ENCODE measurements around the gene SIRPB2. TPM values are rescaled to one million over a fixed set of nuclear protein-coding genes. Genes with fewer than 3 reads are reported as not detected.
A peak's percentile ranks its signal among the peaks of the same experiment; 100 is the strongest.

The SIRPB2 gene
- total and polyA plus RNA-seq, 5 donors from 2014 or later, result 0.10 TPM; not detected in 4

- Mint-ChIP-seq H3K27me3 (peaks cover 20% of the 10 kb centered on the region), H3K4me1 (peaks cover 0 to 9% (median 0%) of the 10 kb centered on the region in 4 donors), H3K4me3 (no peak overlapping the region), H3K27ac (no peak overlapping the region), H3K9me3 (peaks cover 0 to 4% (median 0%) of the 10 kb centered on the region in 7 donors), H3K36me3 (no peaks in the 10 kb centered on the region)
- Histone ChIP-seq H3K4me3 (ENCODE audit: low read depth, low read length) (no peak overlapping the region), H3K4me1 (ENCODE audit: control insufficient read depth, insufficient read depth, low read length, poor library complexity, severe bottlenecking) (no peaks in the 10 kb centered on the region), H3K36me3 (ENCODE audit: control insufficient read depth, insufficient read depth, low read length) (no peaks in the 10 kb centered on the region), H3K9me3 (ENCODE audit: control insufficient read depth in 2 of 2, low read length in 2 of 2) (no peaks in the 10 kb centered on the region), H3K27me3 (ENCODE audit: control insufficient read depth, insufficient read depth, low read length) (no peaks in the 10 kb centered on the region), H3K27ac (ENCODE audit: insufficient read depth, low read length, poor library complexity, severe bottlenecking) (no peak overlapping the region)
- DNase-seq, result peak in 2 of 3 donors; percentile 8 to 56
- peak in 1 of 2 donors; percentile 42 for ATAC-seq (ENCODE audit: low read depth in 2 of 2)
Measured at GRCh38 chr20:1533059-1533458, 41.8 kb upstream of the SIRPB2 start.

DNA sequence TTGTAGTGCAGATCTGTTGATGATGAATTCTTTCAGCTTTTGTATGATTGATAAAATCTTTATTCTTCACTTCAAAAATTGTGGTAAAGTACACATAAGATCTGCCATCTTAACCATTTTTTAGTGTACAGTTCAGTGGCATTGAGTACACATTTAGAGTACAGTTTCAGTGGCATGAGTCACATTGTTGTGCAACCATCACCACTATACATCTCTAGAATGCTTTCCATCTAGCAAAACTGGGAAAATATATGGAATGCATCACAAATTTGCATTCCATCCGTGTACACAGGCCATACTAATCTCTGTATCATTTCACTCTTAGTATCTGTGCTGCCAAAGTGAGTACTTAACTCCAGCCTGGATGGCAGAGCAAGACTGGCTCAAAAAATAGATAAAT is 37.6 kb upstream of the SIRPB2 start:
- no peak overlapping the region for H3K4me3 Mint-ChIP-seq
- peaks cover 0 to 4% (median 2%) of the 10 kb centered on the region in 7 donors for H3K9me3 Mint-ChIP-seq
- Histone ChIP-seq H3K27ac (ENCODE audit: insufficient read depth, low read length, poor library complexity, severe bottlenecking) (no peak overlapping the region), H3K9me3 (ENCODE audit: control insufficient read depth in 2 of 2, low read length in 2 of 2) (peaks cover 0 to 4% of the 10 kb centered on the region in 2 experiments), H3K36me3 (ENCODE audit: control insufficient read depth, insufficient read depth, low read length) (no peaks in the 10 kb centered on the region), H3K4me1 (ENCODE audit: control insufficient read depth, insufficient read depth, low read length, poor library complexity, severe bottlenecking) (no peaks in the 10 kb centered on the region), H3K4me3 (ENCODE audit: low read depth, low read length) (no peak overlapping the region), H3K27me3 (ENCODE audit: control insufficient read depth, insufficient read depth, low read length) (no peaks in the 10 kb centered on the region)
- no peak for ATAC-seq (ENCODE audit: low read depth in 2 of 2)
- no peak for DNase-seq
- no peaks in the 10 kb centered on the region for H3K36me3 Mint-ChIP-seq
- peaks cover 27% of the 10 kb centered on the region for H3K27me3 Mint-ChIP-seq
- H3K27ac Mint-ChIP-seq, result no peak overlapping the region
- H3K4me1 Mint-ChIP-seq, result peaks cover 0 to 2% (median 1%) of the 10 kb centered on the region in 4 donors

- Mint-ChIP-seq H3K9me3 (peaks cover 0 to 4% (median 2%) of the 10 kb centered on the region in 7 donors), H3K4me1 (peaks cover 0 to 2% (median 1%) of the 10 kb centered on the region in 4 donors), H3K4me3 (no peak overlapping the region), H3K27me3 (peaks cover 34% of the 10 kb centered on the region), H3K36me3 (no peaks in the 10 kb centered on the region), H3K27ac (no peak overlapping the region)
- Histone ChIP-seq H3K4me3 (ENCODE audit: low read depth, low read length) (no peak overlapping the region), H3K36me3 (ENCODE audit: control insufficient read depth, insufficient read depth, low read length) (no peaks in the 10 kb centered on the region), H3K27me3 (ENCODE audit: control insufficient read depth, insufficient read depth, low read length) (no peaks in the 10 kb centered on the region), H3K4me1 (ENCODE audit: control insufficient read depth, insufficient read depth, low read length, poor library complexity, severe bottlenecking) (no peaks in the 10 kb centered on the region), H3K9me3 (ENCODE audit: control insufficient read depth in 2 of 2, low read length in 2 of 2) (peaks cover 0 to 4% of the 10 kb centered on the region in 2 experiments), H3K27ac (ENCODE audit: insufficient read depth, low read length, poor library complexity, severe bottlenecking) (no peak overlapping the region)
- ATAC-seq (ENCODE audit: low read depth in 2 of 2) (no peak), DNase-seq (no peak)
Measured at GRCh38 chr20:1527923-1528322, 36.7 kb upstream of the SIRPB2 start.

GRCh38 chr20:1526896-1527295 is 35.7 kb upstream of the SIRPB2 start:
- H3K36me3 ChIP-seq (ENCODE audit: control insufficient read depth, insufficient read depth, low read length), result no peaks in the 10 kb centered on the region
- no peak overlapping the region for H3K27ac Mint-ChIP-seq
- H3K27me3 ChIP-seq (ENCODE audit: control insufficient read depth, insufficient read depth, low read length), result peaks cover 2% of the 10 kb centered on the region
- H3K9me3 Mint-ChIP-seq, result peaks cover 0 to 4% (median 2%) of the 10 kb centered on the region in 7 donors
- H3K4me3 ChIP-seq (ENCODE audit: low read depth, low read length), result no peak overlapping the region
- no peaks in the 10 kb centered on the region for H3K36me3 Mint-ChIP-seq
- no peak for ATAC-seq (ENCODE audit: low read depth in 2 of 2)
- H3K4me3 Mint-ChIP-seq, result no peak overlapping the region
- H3K27ac ChIP-seq (ENCODE audit: insufficient read depth, low read length, poor library complexity, severe bottlenecking), result no peak overlapping the region
- H3K4me1 ChIP-seq (ENCODE audit: control insufficient read depth, insufficient read depth, low read length, poor library complexity, severe bottlenecking), result no peaks in the 10 kb centered on the region
- peaks cover 0 to 2% (median 1%) of the 10 kb centered on the region in 4 donors for H3K4me1 Mint-ChIP-seq
- no peak for DNase-seq
- peaks cover 0 to 4% of the 10 kb centered on the region in 2 experiments for H3K9me3 ChIP-seq (ENCODE audit: control insufficient read depth in 2 of 2, low read length in 2 of 2)
- H3K27me3 Mint-ChIP-seq, result peaks cover 32% of the 10 kb centered on the region

GRCh38 chr20:1526310-1526709 is 35.1 kb upstream of the SIRPB2 start:
- Mint-ChIP-seq H3K36me3 (no peaks in the 10 kb centered on the region), H3K4me3 (no peak overlapping the region), H3K27ac (no peak overlapping the region), H3K9me3 (peaks cover 0 to 3% (median 2%) of the 10 kb centered on the region in 7 donors), H3K4me1 (peaks cover 0 to 2% (median 1%) of the 10 kb centered on the region in 4 donors), H3K27me3 (peaks cover 27% of the 10 kb centered on the region)
- H3K4me3 ChIP-seq (ENCODE audit: low read depth, low read length), result no peak overlapping the region
- H3K9me3 ChIP-seq (ENCODE audit: control insufficient read depth in 2 of 2, low read length in 2 of 2), result peaks cover 0 to 4% of the 10 kb centered on the region in 2 experiments
- H3K27me3 ChIP-seq (ENCODE audit: control insufficient read depth, insufficient read depth, low read length), result peaks cover 2% of the 10 kb centered on the region
- H3K4me1 ChIP-seq (ENCODE audit: control insufficient read depth, insufficient read depth, low read length, poor library complexity, severe bottlenecking), result no peaks in the 10 kb centered on the region
- ATAC-seq (ENCODE audit: low read depth in 2 of 2), result no peak
- no peak overlapping the region for H3K27ac ChIP-seq (ENCODE audit: insufficient read depth, low read length, poor library complexity, severe bottlenecking)
- H3K36me3 ChIP-seq (ENCODE audit: control insufficient read depth, insufficient read depth, low read length), result no peaks in the 10 kb centered on the region
- no peak for DNase-seq

DNA sequence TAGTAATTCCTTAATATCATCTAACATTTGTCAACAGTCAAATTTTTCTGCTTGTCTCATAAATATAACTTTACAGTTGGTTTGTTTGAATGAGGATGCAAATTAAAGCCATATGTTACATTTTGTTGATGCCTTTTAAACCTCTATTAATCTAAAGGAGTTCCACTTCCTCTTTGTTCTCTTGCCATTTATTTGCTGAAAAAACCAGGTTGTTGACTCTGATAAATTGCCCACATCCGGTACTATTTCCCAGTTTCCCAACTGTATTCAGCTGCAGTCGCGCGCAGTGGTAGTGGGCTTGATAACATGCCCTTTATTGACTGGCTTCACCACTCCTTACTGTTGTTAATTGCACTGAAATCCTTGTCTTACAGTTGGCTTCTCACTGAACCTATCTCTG is 32.8 kb upstream of the SIRPB2 start:
- H3K27me3 Mint-ChIP-seq, result peaks cover 23% of the 10 kb centered on the region
- Histone ChIP-seq H3K27me3 (ENCODE audit: control insufficient read depth, insufficient read depth, low read length) (peaks cover 5% of the 10 kb centered on the region), H3K9me3 (ENCODE audit: control insufficient read depth in 2 of 2, low read length in 2 of 2) (peaks cover 0 to 4% of the 10 kb centered on the region in 2 experiments), H3K4me3 (ENCODE audit: low read depth, low read length) (no peak overlapping the region), H3K4me1 (ENCODE audit: control insufficient read depth, insufficient read depth, low read length, poor library complexity, severe bottlenecking) (no peaks in the 10 kb centered on the region), H3K36me3 (ENCODE audit: control insufficient read depth, insufficient read depth, low read length) (no peaks in the 10 kb centered on the region), H3K27ac (ENCODE audit: insufficient read depth, low read length, poor library complexity, severe bottlenecking) (no peak overlapping the region)
- ATAC-seq (ENCODE audit: low read depth in 2 of 2), result no peak
- H3K27ac Mint-ChIP-seq, result no peak overlapping the region
- H3K4me3 Mint-ChIP-seq, result no peak overlapping the region
- no peaks in the 10 kb centered on the region for H3K36me3 Mint-ChIP-seq
- no peak for DNase-seq
- H3K9me3 Mint-ChIP-seq, result peaks cover 0 to 4% (median 2%) of the 10 kb centered on the region in 7 donors
- H3K4me1 Mint-ChIP-seq, result peaks cover 0 to 2% (median 1%) of the 10 kb centered on the region in 4 donors

- no peak overlapping the region for H3K4me3 Mint-ChIP-seq
- H3K9me3 Mint-ChIP-seq, result peaks cover 0 to 9% (median 4%) of the 10 kb centered on the region in 7 donors
- H3K27me3 Mint-ChIP-seq, result peaks cover 14% of the 10 kb centered on the region
- H3K27me3 ChIP-seq (ENCODE audit: control insufficient read depth, insufficient read depth, low read length), result peaks cover 9% of the 10 kb centered on the region
- H3K36me3 Mint-ChIP-seq, result no peaks in the 10 kb centered on the region
- H3K9me3 ChIP-seq (ENCODE audit: control insufficient read depth in 2 of 2, low read length in 2 of 2), result peaks cover 5 to 9% of the 10 kb centered on the region in 2 experiments
- H3K4me1 ChIP-seq (ENCODE audit: control insufficient read depth, insufficient read depth, low read length, poor library complexity, severe bottlenecking), result no peaks in the 10 kb centered on the region
- H3K4me3 ChIP-seq (ENCODE audit: low read depth, low read length), result no peak overlapping the region
- no peak overlapping the region for H3K27ac Mint-ChIP-seq
- no peak for DNase-seq
- H3K27ac ChIP-seq (ENCODE audit: insufficient read depth, low read length, poor library complexity, severe bottlenecking), result no peak overlapping the region
- H3K4me1 Mint-ChIP-seq, result no peaks in the 10 kb centered on the region
- ATAC-seq (ENCODE audit: low read depth in 2 of 2), result no peak
- H3K36me3 ChIP-seq (ENCODE audit: control insufficient read depth, insufficient read depth, low read length), result no peaks in the 10 kb centered on the region
Measured at GRCh38 chr20:1517010-1517409, 25.8 kb upstream of the SIRPB2 start.

DNA sequence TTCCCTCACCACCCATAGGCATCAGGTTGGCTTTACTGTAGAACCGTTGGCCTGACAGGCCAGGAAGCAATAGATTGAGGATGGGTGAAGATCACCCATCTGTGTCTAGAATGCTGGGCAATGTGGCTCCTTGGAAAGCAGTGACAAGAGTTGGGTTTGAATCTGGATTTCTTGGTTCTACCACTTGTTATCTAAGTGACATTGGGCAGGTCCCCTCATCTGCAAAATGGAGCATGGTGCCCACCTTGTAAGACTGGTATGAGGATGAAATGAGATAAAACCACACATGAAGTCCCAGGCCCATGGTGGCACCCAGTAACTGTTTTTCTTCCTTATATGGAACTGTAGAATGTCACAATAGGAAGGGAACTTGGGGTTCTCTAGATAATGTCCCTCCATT is 22.6 kb upstream of the SIRPB2 start:
- H3K4me1 ChIP-seq (ENCODE audit: control insufficient read depth, insufficient read depth, low read length, poor library complexity, severe bottlenecking), result no peaks in the 10 kb centered on the region
- H3K27me3 ChIP-seq (ENCODE audit: control insufficient read depth, insufficient read depth, low read length), result peaks cover 8% of the 10 kb centered on the region
- Mint-ChIP-seq H3K36me3 (no peaks in the 10 kb centered on the region), H3K4me1 (peaks cover 0 to 4% (median 0%) of the 10 kb centered on the region in 4 donors), H3K9me3 (peaks cover 0 to 9% (median 3%) of the 10 kb centered on the region in 7 donors), H3K4me3 (no peak overlapping the region), H3K27ac (no peak overlapping the region), H3K27me3 (peaks cover 5% of the 10 kb centered on the region)
- no peaks in the 10 kb centered on the region for H3K36me3 ChIP-seq (ENCODE audit: control insufficient read depth, insufficient read depth, low read length)
- no peak overlapping the region for H3K4me3 ChIP-seq (ENCODE audit: low read depth, low read length)
- ATAC-seq (ENCODE audit: low read depth in 2 of 2) (no peak), DNase-seq (no peak)
- peaks cover 5 to 9% of the 10 kb centered on the region in 2 experiments for H3K9me3 ChIP-seq (ENCODE audit: control insufficient read depth in 2 of 2, low read length in 2 of 2)
- H3K27ac ChIP-seq (ENCODE audit: insufficient read depth, low read length, poor library complexity, severe bottlenecking), result no peak overlapping the region
